AG09319 (cell line): Measurements from ENCODE around the gene PDZD2.

Experiments used
- DNase-seq: peaks from one replicate; pipeline ENCODE4 v3.0.0-alpha.2; 2010; ENCODE audit warnings: low read depth; ENCODE audit errors: extremely low read depth
- CTCF ChIP-seq: IDR thresholded peaks from 2 replicates; pipeline ENCODE4 v1.5.1; 2011; ENCODE audit warnings: low read depth, mild to moderate bottlenecking, inconsistent platforms, low read length, moderate library complexity

Gene PDZD2

GRCh38 chr5:31993165-31993961, 354.4 kb downstream of the PDZD2 start:
- DNase-seq, result peak; percentile 25
- no peak for TF ChIP-seq CTCF

GRCh38 chr5:31995006-31995405, 356.1 kb downstream of the PDZD2 start:
- DNase-seq, result no peak
- no peak for TF ChIP-seq CTCF

- TF ChIP-seq CTCF, result no peak
- DNase-seq, result no peak
Measured at GRCh38 chr5:31995714-31996113, 356.8 kb downstream of the PDZD2 start.

GRCh38 chr5:31996909-31997308, 358.0 kb downstream of the PDZD2 start:
- DNase-seq, result no peak
- no peak for TF ChIP-seq CTCF

- DNase-seq, result no peak
- TF ChIP-seq CTCF, result no peak
Measured at GRCh38 chr5:31999470-31999869, 360.5 kb downstream of the PDZD2 start.

GRCh38 chr5:32000731-32001130, 361.8 kb downstream of the PDZD2 start:
- no peak for DNase-seq
- TF ChIP-seq CTCF, result no peak

GRCh38 chr5:32001284-32001683, 362.4 kb downstream of the PDZD2 start:
- no peak for DNase-seq
- TF ChIP-seq CTCF, result no peak
